Fibroblast of pulmonary artery (primary cell): ENCODE data around the gene NPDC1.

Source experiments
- DNase-seq: peaks from one replicate; pipeline ENCODE4 v3.0.0-alpha.2; 2010; ENCODE audit warnings: low read depth
- H3K4me3 ChIP-seq: replicated peaks from 2 replicates; pipeline ENCODE4 v1.5.1; 2011; ENCODE audit warnings: low read depth, mild to moderate bottlenecking, control low read depth, low read length, moderate library complexity
- CTCF ChIP-seq: IDR thresholded peaks from 2 replicates; pipeline ENCODE4 v1.5.1; 2011; ENCODE audit warnings: mild to moderate bottlenecking, control low read depth, low read length, inconsistent platforms; ENCODE audit errors: missing control alignments

NPDC1 gene

GRCh38 chr9:137068539-137069507 lies 22.8 kb upstream of the NPDC1 start:
- no peak for DNase-seq
- H3K4me3 ChIP-seq, result no peak overlapping the region
- no peak for TF ChIP-seq CTCF

- DNase-seq, result peak; percentile 83
- no peak overlapping the region for H3K4me3 ChIP-seq
- TF ChIP-seq CTCF, result peak; percentile 82
Observed at GRCh38 chr9:137067860-137068538, 22.0 kb upstream of the NPDC1 start.

GRCh38 chr9:137066096-137066861 lies 20.3 kb upstream of the NPDC1 start:
- no peak for TF ChIP-seq CTCF
- DNase-seq, result no peak
- no peak overlapping the region for H3K4me3 ChIP-seq

GRCh38 chr9:137065336-137065967 lies 19.5 kb upstream of the NPDC1 start:
- DNase-seq, result no peak
- TF ChIP-seq CTCF, result no peak
- H3K4me3 ChIP-seq, result no peak overlapping the region

- H3K4me3 ChIP-seq, result no peak overlapping the region
- TF ChIP-seq CTCF, result no peak
- no peak for DNase-seq
Observed at GRCh38 chr9:137064880-137065164, 18.8 kb upstream of the NPDC1 start.

- peak; percentile 79 for TF ChIP-seq CTCF
- no peak overlapping the region for H3K4me3 ChIP-seq
- DNase-seq, result peak; percentile 51
Observed at GRCh38 chr9:137064027-137064879, 18.3 kb upstream of the NPDC1 start.
